ENCODE data around the gene CCDC110.
A peak's percentile ranks its signal among the peaks of the same experiment; 100 is the strongest.

Gene CCDC110

GRCh38 chr4:185435466-185435865 is 36.1 kb downstream of the CCDC110 start:
- TF ChIP-seq FOXM1 (IDR thresholded peaks at IDR 0.05; ENCODE audit: borderline replicate concordance) (no peak), FOXA1 (IDR thresholded peaks at IDR 0.05) (no peak), ZNF384 (IDR thresholded peaks at IDR 0.05) (no peak), TARDBP (IDR thresholded peaks at IDR 0.05) (no peak), SP1 (IDR thresholded peaks at IDR 0.05) (no peak), LEF1 (IDR thresholded peaks at IDR 0.05; ENCODE audit: borderline replicate concordance) (no peak), L3MBTL2 (conservative IDR thresholded peaks at IDR 0.05) (no peak), BHLHE40 (IDR thresholded peaks at IDR 0.05; ENCODE audit: borderline replicate concordance) (no peak), FOXK2 (IDR thresholded peaks at IDR 0.05) (no peak), HDGF (IDR thresholded peaks at IDR 0.05; ENCODE audit: borderline replicate concordance) (no peak), ELF4 (IDR thresholded peaks at IDR 0.05) (no peak), SUZ12 (IDR thresholded peaks at IDR 0.05) (no peak), ARNT (IDR thresholded peaks at IDR 0.05) (no peak), CTBP1 (IDR thresholded peaks at IDR 0.05; ENCODE audit: borderline replicate concordance) (no peak), NFRKB (IDR thresholded peaks at IDR 0.05) (no peak), PKNOX1 (IDR thresholded peaks at IDR 0.05) (no peak)
- POLR2A ChIA-PET, result no interaction called here
- CTCF ChIA-PET, result no interaction called here
- no peak for DNase-seq (ENCODE audit: extremely low spot score)

GRCh38 chr4:185429660-185430059 is 41.9 kb downstream of the CCDC110 start:
- no peak for TF ChIP-seq SP1 (IDR thresholded peaks at IDR 0.05)
- no peak for TF ChIP-seq ARNT (IDR thresholded peaks at IDR 0.05)
- CTCF ChIA-PET, result interaction anchor here (0.7 kb wide), 1 partner anchor 106 kb away, joined by 3 read pairs; the partner anchor contains the start of gene PDLIM3
- POLR2A ChIA-PET, result no interaction called here
- no peak for DNase-seq (ENCODE audit: extremely low spot score)

- ChIA-PET CTCF (interaction anchor here (1.2 kb wide), 1 partner anchor 107 kb away, joined by 3 read pairs; no protein-coding TSS in a partner anchor), POLR2A (interaction anchor here (1.3 to 2.2 kb wide), 2 partner anchors 31 to 214 kb away, joined by 3 to 10 read pairs; partner anchors contain the start of genes ANKRD37 and LRP2BP)
- TF ChIP-seq TARDBP (IDR thresholded peaks at IDR 0.05) (no peak), HDGF (IDR thresholded peaks at IDR 0.05; ENCODE audit: borderline replicate concordance) (no peak), LEF1 (IDR thresholded peaks at IDR 0.05; ENCODE audit: borderline replicate concordance) (no peak), CTBP1 (IDR thresholded peaks at IDR 0.05; ENCODE audit: borderline replicate concordance) (no peak), NFRKB (IDR thresholded peaks at IDR 0.05) (no peak), L3MBTL2 (conservative IDR thresholded peaks at IDR 0.05) (no peak), SUZ12 (IDR thresholded peaks at IDR 0.05) (no peak), SP1 (IDR thresholded peaks at IDR 0.05) (no peak), ELF4 (IDR thresholded peaks at IDR 0.05) (no peak), FOXA1 (IDR thresholded peaks at IDR 0.05) (no peak), FOXM1 (IDR thresholded peaks at IDR 0.05; ENCODE audit: borderline replicate concordance) (no peak), ARNT (IDR thresholded peaks at IDR 0.05) (no peak), FOXK2 (IDR thresholded peaks at IDR 0.05) (no peak)
- DNase-seq (ENCODE audit: extremely low spot score), result no peak
Observed at GRCh38 chr4:185426960-185427688, 44.4 kb downstream of the CCDC110 start.

GRCh38 chr4:185425647-185426352 is 45.7 kb downstream of the CCDC110 start, which contains the start of gene UFSP2:
TSS of gene UFSP2 (minus strand) at chr4:185425964. CDS start at chr4:185425868, 96 bp downstream.
- TF ChIP-seq SUZ12 (IDR thresholded peaks at IDR 0.05) (no peak), BHLHE40 (IDR thresholded peaks at IDR 0.05; ENCODE audit: borderline replicate concordance) (peak; percentile 86), ARNT (IDR thresholded peaks at IDR 0.05) (0 out of 2 replicates have a peak, but pooled peaks have one; percentile 25), FOXA1 (IDR thresholded peaks at IDR 0.05) (no peak), SP1 (IDR thresholded peaks at IDR 0.05) (no peak), L3MBTL2 (conservative IDR thresholded peaks at IDR 0.05) (peak; percentile 73)
- ChIA-PET CTCF (interaction anchor here (0.6 to 1.2 kb wide), 2 partner anchors 33 to 108 kb away, joined by 3 read pairs; no protein-coding TSS in a partner anchor), POLR2A (interaction anchor here (0.6 to 2.2 kb wide), 8 partner anchors 20 to 217 kb away, joined by 3 to 10 read pairs (median 4); partner anchors contain the start of genes ANKRD37, LRP2BP and SNX25)
- peak; percentile 79 for DNase-seq (ENCODE audit: extremely low spot score)

GRCh38 chr4:185424905-185425646 is 46.5 kb downstream of the CCDC110 start:
- TF ChIP-seq ZNF384 (IDR thresholded peaks at IDR 0.05) (no peak), ARNT (IDR thresholded peaks at IDR 0.05) (no peak), SUZ12 (IDR thresholded peaks at IDR 0.05) (no peak), TARDBP (IDR thresholded peaks at IDR 0.05) (no peak), LEF1 (IDR thresholded peaks at IDR 0.05; ENCODE audit: borderline replicate concordance) (no peak), FOXM1 (IDR thresholded peaks at IDR 0.05; ENCODE audit: borderline replicate concordance) (no peak)
- POLR2A ChIA-PET, result interaction anchor here (0.6 to 2.2 kb wide), 7 partner anchors 19 to 216 kb away, joined by 3 to 10 read pairs (median 4); partner anchors contain the start of genes ANKRD37, LRP2BP and SNX25
- DNase-seq (ENCODE audit: extremely low spot score), result no peak
- CTCF ChIA-PET, result interaction anchor here (0.6 to 1.3 kb wide), 2 partner anchors 33 to 173 kb away, joined by 3 to 5 read pairs; no protein-coding TSS in a partner anchor

- POLR2A ChIA-PET, result interaction anchor here (1.0 kb wide), 1 partner anchor 25 kb away, joined by 3 read pairs; the partner anchor contains the start of gene LRP2BP
- TF ChIP-seq FOXK2 (IDR thresholded peaks at IDR 0.05) (no peak), LEF1 (IDR thresholded peaks at IDR 0.05; ENCODE audit: borderline replicate concordance) (no peak), NFRKB (IDR thresholded peaks at IDR 0.05) (no peak), ARNT (IDR thresholded peaks at IDR 0.05) (no peak), HDGF (IDR thresholded peaks at IDR 0.05; ENCODE audit: borderline replicate concordance) (no peak)
- DNase-seq (ENCODE audit: extremely low spot score), result no peak
- CTCF ChIA-PET, result interaction anchor here (1.0 kb wide), 1 partner anchor 175 kb away, joined by 5 read pairs; no protein-coding TSS in a partner anchor
Observed at GRCh38 chr4:185421366-185422124, 50.0 kb downstream of the CCDC110 start.
